Sigmoid colon (tissue), 4 donors: Measurements from ENCODE around the gene STK24.
A peak's percentile ranks its signal among the peaks of the same experiment; 100 is the strongest.

Experiments used
- EP300 ChIP-seq, 4 donors: sonication (generic); formaldehyde crosslinking; IDR thresholded peaks; one replicate each; pipeline ENCODE4 v1.6.1; 2017; ENCODE audit warnings: antibody characterized with exemption in 4 of 4
- POLR2AphosphoS5 ChIP-seq, 4 donors: sonication (generic); formaldehyde crosslinking; IDR thresholded peaks; one replicate each; pipeline ENCODE4 v1.6.1; 2017; ENCODE audit warnings: antibody characterized with exemption in 4 of 4
- TF ChIP-seq, protein P1 (sequence below), 4 experiments: fragments of 450-650 bp in 3 of 4; fragments of 200-600 bp in 1 of 4; IDR thresholded peaks; one replicate each; pipeline ENCODE4 v1.5.1; 2016 to 2019; ENCODE audit warnings: antibody characterized with exemption in 4 of 4, mild to moderate bottlenecking in 3 of 4, moderate library complexity in 2 of 4

DNA sequence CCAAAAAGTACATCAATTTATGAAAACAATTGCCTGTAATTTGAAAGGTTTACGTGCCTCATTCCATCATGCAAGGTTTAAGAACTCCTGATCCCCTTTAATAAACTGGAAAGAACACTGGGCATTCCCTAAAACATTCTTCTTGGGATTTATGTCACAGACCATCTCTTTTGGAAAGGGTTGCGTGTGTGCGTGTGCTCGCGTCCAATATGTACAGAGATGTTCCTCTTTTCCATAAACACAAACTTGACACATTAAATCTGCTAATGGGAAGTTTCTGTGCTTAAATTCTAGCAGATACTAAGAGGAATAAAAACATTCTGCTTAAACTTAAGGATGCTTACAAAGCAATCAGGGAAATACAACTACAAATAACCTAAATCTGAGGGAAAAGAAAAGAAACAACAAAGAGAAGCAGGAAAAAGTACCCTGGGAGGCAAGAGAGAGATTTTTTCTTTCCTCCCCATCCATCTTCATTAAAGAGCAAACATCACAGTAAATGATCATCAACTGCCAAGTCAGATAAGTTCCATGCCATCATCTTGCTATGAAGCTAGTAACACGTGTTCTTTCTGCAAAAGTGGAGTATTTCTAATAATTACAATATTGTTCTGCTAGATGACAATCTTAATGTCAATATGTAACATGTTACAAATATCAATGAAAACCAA, 83.7 kb downstream of the STK24 start:
- peak in 3 of 4 donors; percentile 69 to 84 (median 79) for TF ChIP-seq EP300 (IDR thresholded peaks at IDR 0.05)
- TF ChIP-seq POLR2AphosphoS5 (IDR thresholded peaks at IDR 0.05): peak; percentile 41 to 75 (median 51)
- TF ChIP-seq, protein P1, sequence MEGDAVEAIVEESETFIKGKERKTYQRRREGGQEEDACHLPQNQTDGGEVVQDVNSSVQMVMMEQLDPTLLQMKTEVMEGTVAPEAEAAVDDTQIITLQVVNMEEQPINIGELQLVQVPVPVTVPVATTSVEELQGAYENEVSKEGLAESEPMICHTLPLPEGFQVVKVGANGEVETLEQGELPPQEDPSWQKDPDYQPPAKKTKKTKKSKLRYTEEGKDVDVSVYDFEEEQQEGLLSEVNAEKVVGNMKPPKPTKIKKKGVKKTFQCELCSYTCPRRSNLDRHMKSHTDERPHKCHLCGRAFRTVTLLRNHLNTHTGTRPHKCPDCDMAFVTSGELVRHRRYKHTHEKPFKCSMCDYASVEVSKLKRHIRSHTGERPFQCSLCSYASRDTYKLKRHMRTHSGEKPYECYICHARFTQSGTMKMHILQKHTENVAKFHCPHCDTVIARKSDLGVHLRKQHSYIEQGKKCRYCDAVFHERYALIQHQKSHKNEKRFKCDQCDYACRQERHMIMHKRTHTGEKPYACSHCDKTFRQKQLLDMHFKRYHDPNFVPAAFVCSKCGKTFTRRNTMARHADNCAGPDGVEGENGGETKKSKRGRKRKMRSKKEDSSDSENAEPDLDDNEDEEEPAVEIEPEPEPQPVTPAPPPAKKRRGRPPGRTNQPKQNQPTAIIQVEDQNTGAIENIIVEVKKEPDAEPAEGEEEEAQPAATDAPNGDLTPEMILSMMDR (IDR thresholded peaks at IDR 0.05): no peak
